ENCODE results near the gene TBC1D1.

TBC1D1 gene

DNA sequence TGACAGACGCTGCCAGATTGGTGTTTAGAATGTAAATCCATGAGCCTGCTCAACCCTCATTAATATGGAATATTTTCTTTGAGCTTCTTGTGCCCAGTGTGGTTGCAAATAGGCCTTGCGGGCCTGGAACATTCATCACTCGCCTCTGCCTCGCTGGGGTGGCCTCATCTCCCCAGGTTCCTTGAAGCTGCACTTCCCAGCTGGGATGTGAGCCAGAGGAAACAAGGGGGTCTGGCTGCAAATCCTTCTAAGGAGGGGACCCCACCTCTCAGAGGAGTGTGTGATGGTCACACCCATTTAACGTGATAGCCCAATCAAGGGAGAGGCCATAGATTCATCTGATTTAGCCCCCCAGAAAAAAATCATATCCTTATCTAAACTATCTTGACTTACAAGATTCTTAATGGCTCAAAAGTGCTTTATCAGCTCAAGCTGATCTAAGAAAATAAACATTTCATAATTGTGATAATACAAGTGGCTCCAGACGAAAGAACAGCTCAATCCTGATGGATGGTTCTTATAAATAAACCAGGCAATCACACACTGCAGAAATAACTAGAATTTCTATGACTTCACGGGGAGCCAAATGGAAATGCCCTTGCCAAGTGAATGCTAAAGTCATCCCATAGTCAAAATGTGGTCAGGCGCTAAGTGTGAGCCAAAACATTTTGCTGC lies 259.2 kb downstream of the TBC1D1 start:
- Histone ChIP-seq H3K9ac (ENCODE audit: low read depth, low read length) (no peak overlapping the region), H3K27me3 (ENCODE audit: control insufficient read depth, insufficient read depth, low read length) (no peaks in the 10 kb centered on the region), H3K36me3 (ENCODE audit: control insufficient read depth, insufficient read depth, low read length) (no peaks in the 10 kb centered on the region), H3K9me3 (ENCODE audit: control insufficient read depth, insufficient read depth, low read length) (no peaks in the 10 kb centered on the region), H3K4me3 (ENCODE audit: low read depth, low read length) (no peak overlapping the region), H3K4me1 (ENCODE audit: control insufficient read depth, insufficient read depth, low read length) (no peaks in the 10 kb centered on the region)

DNA sequence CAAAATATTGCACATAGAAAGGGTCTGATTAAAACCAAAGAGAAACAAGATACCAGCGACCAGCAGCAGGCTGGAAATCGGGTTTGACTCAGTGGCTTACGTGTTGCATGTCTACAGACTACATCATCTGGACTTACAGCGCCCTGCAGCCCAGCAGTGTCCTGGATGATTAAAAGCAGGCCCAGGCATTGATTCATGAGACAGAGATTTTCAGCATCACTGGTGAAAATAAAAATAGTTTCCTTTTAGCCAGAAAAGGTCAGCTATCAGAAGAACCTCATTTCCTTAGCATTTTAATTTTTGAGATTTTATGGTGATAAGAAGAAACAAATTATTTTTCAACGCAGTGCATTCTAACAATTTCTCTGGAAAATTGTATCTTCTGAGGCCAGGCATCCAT lies 259.9 kb downstream of the TBC1D1 start:
- no peak overlapping the region for H3K9ac ChIP-seq (ENCODE audit: low read depth, low read length)
- H3K9me3 ChIP-seq (ENCODE audit: control insufficient read depth, insufficient read depth, low read length), result no peaks in the 10 kb centered on the region
- H3K4me3 ChIP-seq (ENCODE audit: low read depth, low read length), result no peak overlapping the region

DNA sequence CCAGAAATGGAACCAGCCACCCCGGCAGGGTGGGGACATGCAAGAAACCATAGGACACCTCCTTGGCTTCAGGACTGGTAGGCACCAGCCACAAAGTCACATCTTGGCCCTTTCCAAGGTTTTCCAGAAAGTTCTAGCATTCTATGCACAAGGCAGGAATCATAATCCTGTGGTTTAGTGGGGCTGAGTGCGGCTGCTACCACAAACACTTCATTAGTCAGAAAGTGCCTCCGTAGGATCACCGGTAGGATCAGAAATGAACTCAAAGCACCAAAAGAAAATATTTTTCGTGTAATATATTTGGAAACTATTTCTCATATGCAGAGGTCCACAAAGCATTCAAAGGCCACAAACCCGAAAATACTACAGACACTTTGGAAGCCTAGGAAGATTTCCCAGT lies 261.0 kb downstream of the TBC1D1 start:
- Histone ChIP-seq H3K9ac (ENCODE audit: low read depth, low read length) (no peak overlapping the region), H3K4me1 (ENCODE audit: control insufficient read depth, insufficient read depth, low read length) (no peaks in the 10 kb centered on the region), H3K36me3 (ENCODE audit: control insufficient read depth, insufficient read depth, low read length) (no peaks in the 10 kb centered on the region), H3K9me3 (ENCODE audit: control insufficient read depth, insufficient read depth, low read length) (no peaks in the 10 kb centered on the region), H3K27me3 (ENCODE audit: control insufficient read depth, insufficient read depth, low read length) (no peaks in the 10 kb centered on the region), H3K4me3 (ENCODE audit: low read depth, low read length) (no peak overlapping the region)

More for the DNA sequence above, 259.9 kb downstream of the TBC1D1 start:
- H3K4me1 ChIP-seq (ENCODE audit: control insufficient read depth, insufficient read depth, low read length), result no peaks in the 10 kb centered on the region
- H3K27me3 ChIP-seq (ENCODE audit: control insufficient read depth, insufficient read depth, low read length), result no peaks in the 10 kb centered on the region
- H3K36me3 ChIP-seq (ENCODE audit: control insufficient read depth, insufficient read depth, low read length), result no peaks in the 10 kb centered on the region

DNA sequence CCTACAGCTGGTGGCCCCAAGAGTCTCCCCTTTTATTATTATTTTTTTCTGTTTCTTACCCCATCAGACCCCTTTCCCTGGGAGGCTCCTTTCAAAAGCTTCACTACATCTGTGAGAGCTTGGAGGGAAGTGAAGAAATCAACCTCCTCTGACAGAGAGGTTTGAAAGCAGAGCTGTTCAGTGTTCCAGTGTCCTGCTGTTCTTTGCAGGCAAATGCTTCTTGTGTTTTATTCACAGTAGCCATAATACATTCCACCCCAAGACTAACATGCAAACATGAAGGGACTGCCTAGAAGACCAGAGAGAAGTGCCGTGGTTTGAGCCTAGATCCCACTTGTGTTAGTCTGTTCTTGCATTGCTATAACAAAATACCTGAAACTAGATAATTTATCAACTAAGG lies 261.4 kb downstream of the TBC1D1 start:
- H3K4me3 ChIP-seq (ENCODE audit: low read depth, low read length), result no peak overlapping the region
- H3K36me3 ChIP-seq (ENCODE audit: control insufficient read depth, insufficient read depth, low read length), result no peaks in the 10 kb centered on the region
- H3K4me1 ChIP-seq (ENCODE audit: control insufficient read depth, insufficient read depth, low read length), result no peaks in the 10 kb centered on the region
- no peaks in the 10 kb centered on the region for H3K27me3 ChIP-seq (ENCODE audit: control insufficient read depth, insufficient read depth, low read length)
- H3K9ac ChIP-seq (ENCODE audit: low read depth, low read length), result no peak overlapping the region
- no peaks in the 10 kb centered on the region for H3K9me3 ChIP-seq (ENCODE audit: control insufficient read depth, insufficient read depth, low read length)

DNA sequence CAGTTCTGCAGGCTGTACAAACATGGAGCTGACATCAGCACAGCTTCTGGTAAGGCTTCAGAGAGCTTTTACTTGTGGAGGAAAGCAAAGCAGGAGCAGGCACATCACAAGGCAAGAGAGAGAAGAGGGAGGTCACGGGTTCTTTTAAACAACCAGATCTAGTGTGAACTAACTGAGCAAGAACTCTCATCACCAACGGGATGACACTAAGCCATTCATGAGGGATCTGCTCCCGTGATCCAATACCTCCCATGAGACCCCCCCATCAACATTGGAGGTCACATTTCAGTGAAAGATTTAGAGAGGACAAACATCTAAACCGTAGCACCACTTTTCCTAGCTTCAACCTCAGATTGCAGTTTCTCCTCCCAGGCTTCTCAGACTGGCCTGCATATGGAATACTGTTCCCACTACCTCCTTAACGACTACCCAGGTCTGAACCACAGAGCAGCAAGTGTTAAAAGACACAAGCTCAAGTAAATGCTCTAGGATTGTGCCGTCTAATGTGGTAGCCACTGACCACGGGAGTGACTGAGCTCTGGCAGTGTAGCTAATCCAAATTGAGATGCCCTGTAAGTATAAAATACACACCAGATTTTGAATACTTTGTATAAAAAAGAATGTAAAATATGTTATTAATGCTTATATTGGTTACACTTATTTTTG lies 262.0 kb downstream of the TBC1D1 start:
- Histone ChIP-seq H3K4me1 (ENCODE audit: control insufficient read depth, insufficient read depth, low read length) (no peaks in the 10 kb centered on the region), H3K27me3 (ENCODE audit: control insufficient read depth, insufficient read depth, low read length) (no peaks in the 10 kb centered on the region), H3K9ac (ENCODE audit: low read depth, low read length) (no peak overlapping the region), H3K36me3 (ENCODE audit: control insufficient read depth, insufficient read depth, low read length) (no peaks in the 10 kb centered on the region), H3K9me3 (ENCODE audit: control insufficient read depth, insufficient read depth, low read length) (no peaks in the 10 kb centered on the region), H3K4me3 (ENCODE audit: low read depth, low read length) (no peak overlapping the region)

DNA sequence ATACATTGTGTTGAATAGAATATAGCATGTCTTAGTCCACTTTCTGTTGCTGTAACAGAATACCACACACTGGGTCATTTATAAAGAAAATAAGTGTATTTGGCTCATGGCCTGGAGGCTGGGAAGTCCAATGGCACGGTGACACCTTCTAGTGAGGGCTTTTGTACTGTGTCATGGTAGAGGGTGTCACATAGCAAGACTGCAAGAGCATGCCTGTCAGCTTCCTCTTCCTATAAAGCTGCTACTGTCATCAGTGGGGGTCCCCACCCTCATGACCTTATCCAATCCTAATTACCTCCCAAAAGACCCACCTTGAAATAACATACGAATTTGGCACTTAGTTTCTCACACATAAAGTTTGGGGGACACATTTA lies 262.5 kb downstream of the TBC1D1 start:
- Histone ChIP-seq H3K4me1 (ENCODE audit: control insufficient read depth, insufficient read depth, low read length) (no peaks in the 10 kb centered on the region), H3K9ac (ENCODE audit: low read depth, low read length) (no peak overlapping the region), H3K4me3 (ENCODE audit: low read depth, low read length) (no peak overlapping the region), H3K36me3 (ENCODE audit: control insufficient read depth, insufficient read depth, low read length) (no peaks in the 10 kb centered on the region), H3K9me3 (ENCODE audit: control insufficient read depth, insufficient read depth, low read length) (no peaks in the 10 kb centered on the region), H3K27me3 (ENCODE audit: control insufficient read depth, insufficient read depth, low read length) (no peaks in the 10 kb centered on the region)

DNA sequence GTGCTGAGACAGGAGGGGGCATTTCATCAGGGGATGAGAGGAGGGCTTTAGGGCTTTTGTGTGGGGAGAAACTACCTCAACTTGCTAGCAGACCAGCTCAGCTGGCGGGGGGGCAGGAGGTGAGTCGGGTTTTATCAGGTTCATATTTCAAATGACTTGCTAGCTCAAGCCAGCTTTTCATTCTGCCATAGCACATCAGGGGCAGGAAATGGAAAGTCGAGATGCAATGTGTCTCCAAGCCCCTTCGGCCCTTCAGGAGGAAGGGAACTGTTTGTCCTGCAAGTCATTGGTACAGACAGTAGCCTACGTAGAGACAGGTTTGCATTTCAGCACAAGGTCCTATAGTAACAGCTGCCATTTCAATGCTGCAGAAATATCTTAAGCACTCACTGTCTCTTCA lies 263.4 kb downstream of the TBC1D1 start:
- no peak overlapping the region for H3K9ac ChIP-seq (ENCODE audit: low read depth, low read length)

DNA sequence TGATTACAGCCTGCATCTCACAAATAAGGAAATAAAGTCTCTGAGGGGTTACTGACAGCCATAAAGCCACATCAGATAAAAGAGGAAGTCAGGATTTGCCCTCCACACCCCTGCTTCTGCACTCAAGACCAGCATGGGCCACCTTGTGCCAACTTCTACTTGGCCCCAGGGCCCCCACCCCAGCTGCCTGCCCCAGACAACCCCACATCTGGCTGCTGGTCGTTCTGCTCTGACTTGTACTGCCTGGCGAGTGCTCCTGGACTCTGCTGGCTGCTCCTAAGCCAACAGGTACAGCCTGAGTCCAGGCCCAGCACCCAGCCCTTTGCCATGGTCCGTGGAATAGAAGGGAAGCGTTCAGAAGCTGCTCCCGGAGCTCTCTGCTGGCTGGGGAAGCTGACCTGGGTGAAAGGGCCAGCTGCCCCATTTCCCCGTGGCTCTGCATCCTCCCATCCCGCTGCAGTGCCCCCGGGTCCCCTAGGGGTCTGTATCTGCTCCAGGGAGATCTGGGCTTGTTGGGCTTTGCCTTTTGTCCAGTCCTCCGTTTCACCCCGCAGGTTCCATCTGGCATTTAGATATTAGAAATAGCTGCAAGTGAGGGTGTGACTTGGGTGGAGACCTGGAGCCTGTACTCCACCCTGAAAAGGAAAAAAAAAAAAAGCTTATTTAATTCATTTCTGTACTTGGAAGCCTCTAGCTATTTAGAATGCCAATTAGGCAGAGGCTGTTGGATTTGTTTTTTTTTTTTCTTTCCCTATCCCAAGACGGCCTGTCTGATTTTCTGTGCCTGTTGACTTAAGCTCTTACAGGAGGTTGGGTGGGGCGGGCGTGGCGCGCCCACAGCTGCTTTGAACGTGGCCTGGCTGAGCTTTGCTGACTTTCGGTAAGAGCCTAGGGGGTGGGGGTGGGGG lies 264.1 kb downstream of the TBC1D1 start:
- Histone ChIP-seq H3K36me3 (ENCODE audit: control insufficient read depth, insufficient read depth, low read length) (no peaks in the 10 kb centered on the region), H3K27me3 (ENCODE audit: control insufficient read depth, insufficient read depth, low read length) (no peaks in the 10 kb centered on the region), H3K4me1 (ENCODE audit: control insufficient read depth, insufficient read depth, low read length) (no peaks in the 10 kb centered on the region), H3K9me3 (ENCODE audit: control insufficient read depth, insufficient read depth, low read length) (no peaks in the 10 kb centered on the region), H3K4me3 (ENCODE audit: low read depth, low read length) (no peak overlapping the region), H3K9ac (ENCODE audit: low read depth, low read length) (no peak overlapping the region)

More for the DNA sequence above, 263.4 kb downstream of the TBC1D1 start:
- no peaks in the 10 kb centered on the region for H3K9me3 ChIP-seq (ENCODE audit: control insufficient read depth, insufficient read depth, low read length)
- H3K27me3 ChIP-seq (ENCODE audit: control insufficient read depth, insufficient read depth, low read length), result no peaks in the 10 kb centered on the region
- no peaks in the 10 kb centered on the region for H3K36me3 ChIP-seq (ENCODE audit: control insufficient read depth, insufficient read depth, low read length)
- H3K4me3 ChIP-seq (ENCODE audit: low read depth, low read length), result no peak overlapping the region
- no peaks in the 10 kb centered on the region for H3K4me1 ChIP-seq (ENCODE audit: control insufficient read depth, insufficient read depth, low read length)

DNA sequence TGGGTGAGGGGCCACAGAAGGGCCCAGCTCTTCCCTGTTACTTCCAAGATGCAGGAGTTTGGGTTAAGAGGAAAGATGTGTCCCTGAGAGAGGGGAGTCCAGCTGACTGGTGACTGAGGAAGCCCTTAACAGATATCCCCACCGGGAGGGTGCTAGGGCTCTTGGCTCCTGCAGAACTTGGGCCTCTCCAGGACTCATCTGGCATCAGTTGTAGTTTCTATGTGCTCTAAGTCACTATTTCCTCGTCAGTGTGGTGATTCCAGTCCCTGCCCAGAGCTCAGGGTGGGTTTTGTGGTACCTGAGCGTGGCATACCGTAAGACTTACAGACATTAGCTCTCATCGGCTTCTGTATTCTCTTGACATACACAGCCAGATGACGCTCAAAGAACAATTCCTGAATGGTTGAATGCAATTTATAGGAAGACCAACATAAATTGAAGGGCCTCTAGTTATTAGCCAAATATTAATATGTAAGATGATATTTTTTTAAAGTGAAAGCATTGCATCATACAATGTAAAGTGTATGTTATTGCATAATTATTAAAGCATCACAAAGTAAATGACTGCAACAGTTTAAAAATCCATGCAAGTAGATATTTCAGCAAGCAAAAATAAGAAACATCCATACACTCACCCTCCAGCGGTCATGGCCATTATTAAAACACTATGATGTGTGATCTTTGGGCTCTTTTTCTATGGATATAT lies 264.9 kb downstream of the TBC1D1 start:
- H3K36me3 ChIP-seq (ENCODE audit: control insufficient read depth, insufficient read depth, low read length), result no peaks in the 10 kb centered on the region
- no peaks in the 10 kb centered on the region for H3K9me3 ChIP-seq (ENCODE audit: control insufficient read depth, insufficient read depth, low read length)
- no peaks in the 10 kb centered on the region for H3K27me3 ChIP-seq (ENCODE audit: control insufficient read depth, insufficient read depth, low read length)
- no peak overlapping the region for H3K4me3 ChIP-seq (ENCODE audit: low read depth, low read length)
- peaks cover 6% of the 10 kb centered on the region for H3K4me1 ChIP-seq (ENCODE audit: control insufficient read depth, insufficient read depth, low read length)
- H3K9ac ChIP-seq (ENCODE audit: low read depth, low read length), result no peak overlapping the region

DNA sequence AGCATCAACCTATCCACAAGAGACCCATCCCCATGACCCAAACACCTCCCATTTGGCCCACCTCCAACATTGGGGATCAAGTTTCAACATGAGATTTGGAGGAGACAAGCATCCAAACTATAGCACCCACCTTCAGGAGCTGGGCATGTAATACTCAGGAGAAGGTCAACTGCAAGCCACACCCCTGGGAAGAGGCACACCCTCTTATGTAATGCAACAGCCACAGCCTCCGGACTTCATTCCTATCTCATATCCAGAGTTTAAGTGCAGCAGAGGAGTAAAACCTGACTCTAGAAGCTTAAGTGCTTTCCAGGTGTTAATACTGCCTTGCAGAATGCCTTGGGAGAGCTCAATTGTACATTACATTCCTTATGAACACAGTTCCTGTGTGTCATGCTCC lies 266.7 kb downstream of the TBC1D1 start:
- Histone ChIP-seq H3K9ac (ENCODE audit: low read depth, low read length) (no peak overlapping the region), H3K9me3 (ENCODE audit: control insufficient read depth, insufficient read depth, low read length) (no peaks in the 10 kb centered on the region), H3K4me3 (ENCODE audit: low read depth, low read length) (no peak overlapping the region), H3K36me3 (ENCODE audit: control insufficient read depth, insufficient read depth, low read length) (no peaks in the 10 kb centered on the region), H3K4me1 (ENCODE audit: control insufficient read depth, insufficient read depth, low read length) (peaks cover 9% of the 10 kb centered on the region), H3K27me3 (ENCODE audit: control insufficient read depth, insufficient read depth, low read length) (no peaks in the 10 kb centered on the region)

DNA sequence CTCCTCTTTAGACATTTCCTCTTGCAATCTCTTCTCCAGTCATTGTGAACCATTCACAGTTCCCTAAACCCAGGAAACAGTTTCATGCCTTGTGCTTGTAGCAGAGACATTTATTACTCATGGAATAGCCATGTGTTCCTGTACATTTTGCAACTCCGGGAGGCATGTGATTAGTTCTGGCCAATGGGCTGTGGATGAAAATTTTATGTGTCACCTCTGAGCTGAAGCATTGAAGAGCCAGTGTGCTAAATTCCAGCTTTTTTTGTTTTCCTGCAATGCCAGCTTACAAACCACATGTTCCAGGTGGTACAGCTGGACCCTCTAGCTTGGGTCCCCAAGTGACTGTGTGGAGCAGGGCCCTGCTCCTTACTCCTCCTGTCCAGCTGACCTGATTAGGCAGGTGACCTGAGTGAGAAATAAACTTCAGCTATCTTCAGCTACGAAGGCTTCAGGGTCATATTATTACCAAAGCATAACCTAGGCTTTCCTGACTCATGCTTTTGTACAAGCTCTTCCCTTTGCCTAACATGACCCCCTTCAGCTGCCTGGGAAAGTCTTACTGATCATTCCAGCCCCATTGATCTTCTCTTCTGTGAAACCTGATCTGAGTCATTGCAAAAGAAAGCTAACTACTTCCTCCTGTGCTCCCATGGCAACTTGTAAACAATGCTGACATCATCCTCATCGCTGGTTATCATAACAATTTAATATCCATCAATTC lies 269.8 kb downstream of the TBC1D1 start:
- peaks cover 9% of the 10 kb centered on the region for H3K4me1 ChIP-seq (ENCODE audit: control insufficient read depth, insufficient read depth, low read length)
- no peaks in the 10 kb centered on the region for H3K27me3 ChIP-seq (ENCODE audit: control insufficient read depth, insufficient read depth, low read length)
- H3K36me3 ChIP-seq (ENCODE audit: control insufficient read depth, insufficient read depth, low read length), result no peaks in the 10 kb centered on the region
- H3K4me3 ChIP-seq (ENCODE audit: low read depth, low read length), result no peak overlapping the region
- H3K9me3 ChIP-seq (ENCODE audit: control insufficient read depth, insufficient read depth, low read length), result no peaks in the 10 kb centered on the region
- H3K9ac ChIP-seq (ENCODE audit: low read depth, low read length), result no peak overlapping the region

Measured in iPS-15b (cell line).